Femur (tissue), 1 donor: Measurements from ENCODE around the gene NEDD9.

Experiments used
- DNase-seq: peaks from one replicate; pipeline ENCODE4 v3.0.0-alpha.2; 2017

The NEDD9 gene

GRCh38 chr6:11198663-11199603, 33.5 kb downstream of the NEDD9 start:
- no peak for DNase-seq

GRCh38 chr6:11197850-11198249, 34.6 kb downstream of the NEDD9 start:
- no peak for DNase-seq

DNA sequence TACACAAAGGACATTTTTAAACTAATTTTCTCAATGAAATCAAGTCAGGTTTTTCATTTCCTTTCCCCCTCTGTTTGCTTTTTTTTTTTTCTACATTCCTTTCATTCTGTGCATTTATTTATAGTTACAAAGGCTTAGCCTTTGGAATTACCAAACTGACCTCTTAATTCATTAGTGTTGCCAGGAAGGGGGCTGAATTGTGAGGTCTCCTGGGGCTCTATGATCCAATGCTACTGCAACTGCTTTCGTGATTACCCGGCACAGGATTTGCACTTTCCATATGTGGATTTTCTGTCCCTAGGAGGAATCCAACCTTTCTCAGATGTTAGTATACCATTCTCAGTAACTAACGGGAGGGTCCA, 35.3 kb downstream of the NEDD9 start:
- no peak for DNase-seq

GRCh38 chr6:11196511-11197174, 35.8 kb downstream of the NEDD9 start:
- peak; percentile 70 for DNase-seq

DNA sequence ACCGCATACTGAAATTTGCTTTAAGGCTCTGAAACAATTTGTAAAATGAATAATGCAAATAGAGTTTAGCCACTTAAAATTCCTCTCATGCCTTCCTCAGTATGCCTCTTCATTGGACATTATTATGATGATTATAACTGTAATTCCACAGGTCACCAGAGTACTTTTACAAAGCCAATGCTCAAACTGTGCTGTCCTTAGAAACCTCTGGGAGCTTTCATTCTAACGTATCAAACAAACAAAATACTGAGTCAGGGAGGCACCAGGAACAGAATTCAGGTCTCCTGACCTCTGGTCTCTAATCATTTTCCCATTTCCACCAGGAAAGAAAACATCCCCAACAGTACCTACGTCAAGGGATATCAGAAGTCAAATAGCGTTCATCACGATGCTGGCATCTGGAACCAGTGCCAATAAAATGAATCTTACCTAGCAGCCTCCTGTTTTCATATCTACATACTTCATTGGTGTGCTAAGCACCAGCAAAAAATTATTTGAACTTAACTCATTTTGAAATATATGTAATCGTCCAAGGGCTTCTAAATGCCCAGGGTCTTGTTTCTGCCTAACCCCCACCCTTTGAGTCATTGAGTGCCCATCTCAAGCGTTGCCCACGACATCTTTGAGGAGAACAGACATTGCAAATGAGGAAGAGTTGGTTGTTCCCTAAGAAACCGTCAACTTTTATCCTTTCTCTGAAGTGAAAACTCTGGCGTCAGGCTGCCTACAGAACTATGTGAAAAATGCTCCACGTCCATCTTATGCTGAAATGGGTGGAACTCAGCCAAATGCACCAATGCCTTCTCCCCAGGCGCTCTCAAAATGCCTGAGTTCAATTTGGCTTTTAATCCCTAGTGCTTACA, 37.9 kb downstream of the NEDD9 start:
- no peak for DNase-seq

- DNase-seq = no peak
These were observed 39.0 kb downstream of the NEDD9 start for GRCh38 chr6:11193434-11193833.

- DNase-seq = no peak
These were observed 40.3 kb downstream of the NEDD9 start for GRCh38 chr6:11192167-11192566.

DNA sequence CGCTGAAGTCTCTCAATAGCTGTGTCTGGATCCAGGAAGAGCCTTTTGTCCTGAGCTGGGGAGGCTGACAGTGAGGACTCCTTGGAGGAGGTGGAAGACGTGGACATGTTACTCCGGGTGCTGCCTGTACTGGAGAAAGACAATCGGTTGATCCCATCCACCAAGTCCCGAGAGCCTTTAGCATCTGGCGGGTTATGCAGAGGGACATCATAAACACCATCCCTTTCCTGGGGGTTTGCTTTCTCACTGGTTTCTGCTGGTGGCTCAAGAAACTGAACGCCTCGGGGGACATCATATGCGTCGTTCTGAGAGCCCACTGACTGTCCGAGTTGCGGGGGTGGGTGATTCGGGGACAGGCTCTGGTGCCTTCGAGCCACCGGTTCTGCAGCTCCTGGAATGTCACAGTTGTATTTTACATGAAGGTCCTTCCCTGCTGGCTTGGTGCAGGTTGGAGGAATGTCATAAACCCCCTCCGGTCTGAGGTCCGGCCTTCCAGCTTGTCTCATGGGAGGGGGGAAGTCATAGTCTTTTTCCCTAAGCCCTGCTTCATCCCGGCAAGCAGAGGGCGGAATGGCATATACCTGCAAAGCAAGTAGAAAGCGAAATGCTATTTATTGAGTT, 41.7 kb downstream of the NEDD9 start:
- DNase-seq = no peak

- no peak for DNase-seq
These were observed 42.4 kb downstream of the NEDD9 start for GRCh38 chr6:11189865-11190624.

DNA sequence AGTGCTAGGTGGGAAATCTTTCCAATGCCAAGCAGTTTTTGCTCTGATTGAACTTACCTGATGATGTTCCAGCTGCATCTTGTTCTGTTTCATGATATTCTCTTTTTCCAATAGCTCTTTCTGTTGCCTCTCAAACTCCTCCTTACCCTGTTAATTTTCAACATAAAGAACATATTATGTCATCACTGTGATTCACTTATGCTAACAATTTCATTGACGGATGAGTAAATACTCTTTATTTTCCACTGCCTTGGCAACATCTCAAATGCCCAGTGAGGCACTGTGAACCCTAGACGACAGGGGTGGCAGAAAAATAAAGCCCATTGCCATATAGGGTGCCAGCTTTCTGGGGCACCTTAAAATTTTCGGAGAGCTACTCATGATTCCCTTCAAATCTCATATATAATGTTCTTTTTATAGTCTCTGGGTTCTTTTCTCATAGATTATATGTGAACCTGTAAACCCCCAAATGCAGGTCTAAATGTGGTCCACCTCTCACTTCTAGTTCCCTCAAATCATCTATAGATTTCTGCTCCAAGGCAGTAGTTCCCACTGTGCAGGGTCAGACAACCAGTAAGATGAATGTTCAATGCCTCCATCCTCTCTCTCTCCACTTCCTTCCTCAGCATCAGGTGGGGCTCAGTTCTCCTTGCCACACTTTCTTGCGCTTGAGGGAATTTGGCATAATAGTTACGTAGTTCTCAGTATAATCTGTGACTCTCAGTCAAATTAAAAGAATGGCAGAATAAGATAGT, 44.1 kb downstream of the NEDD9 start:
- no peak for DNase-seq

- no peak for DNase-seq
These were observed 45.2 kb downstream of the NEDD9 start for GRCh38 chr6:11187301-11187700.

GRCh38 chr6:11185204-11185842, 47.1 kb downstream of the NEDD9 start:
- DNase-seq = no peak

GRCh38 chr6:11183761-11184362, 48.6 kb downstream of the NEDD9 start:
- no peak for DNase-seq

DNA sequence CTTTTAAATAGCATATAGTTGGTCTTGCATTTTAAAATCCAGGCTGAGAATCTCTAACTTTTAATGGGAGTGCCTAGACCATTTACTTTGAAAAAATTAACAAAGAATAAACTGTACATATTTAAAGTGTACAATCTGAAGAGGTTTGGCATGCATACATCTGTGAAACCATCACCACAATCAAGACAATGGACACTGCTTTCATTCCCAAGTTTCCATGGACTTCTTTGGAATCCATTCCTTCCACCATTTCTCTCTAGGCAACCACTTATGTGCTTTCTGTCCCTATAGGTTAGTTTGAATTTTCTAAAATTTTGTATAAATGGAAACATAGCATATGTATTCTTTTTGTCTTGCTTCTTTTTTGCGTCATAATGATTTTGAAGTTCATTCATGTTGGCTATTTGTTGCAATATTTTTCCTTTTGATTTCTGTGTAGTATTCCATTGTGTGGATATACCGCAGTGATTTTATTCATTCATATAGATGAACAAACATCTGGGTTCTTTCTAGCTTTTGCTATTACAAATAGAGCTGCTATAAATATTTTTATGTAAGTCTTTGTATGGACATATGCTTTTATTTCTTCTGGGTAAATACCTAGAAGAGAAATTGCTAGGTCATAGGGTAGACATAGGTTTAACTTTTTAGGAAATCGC, 50.9 kb downstream of the NEDD9 start:
- DNase-seq = no peak

DNA sequence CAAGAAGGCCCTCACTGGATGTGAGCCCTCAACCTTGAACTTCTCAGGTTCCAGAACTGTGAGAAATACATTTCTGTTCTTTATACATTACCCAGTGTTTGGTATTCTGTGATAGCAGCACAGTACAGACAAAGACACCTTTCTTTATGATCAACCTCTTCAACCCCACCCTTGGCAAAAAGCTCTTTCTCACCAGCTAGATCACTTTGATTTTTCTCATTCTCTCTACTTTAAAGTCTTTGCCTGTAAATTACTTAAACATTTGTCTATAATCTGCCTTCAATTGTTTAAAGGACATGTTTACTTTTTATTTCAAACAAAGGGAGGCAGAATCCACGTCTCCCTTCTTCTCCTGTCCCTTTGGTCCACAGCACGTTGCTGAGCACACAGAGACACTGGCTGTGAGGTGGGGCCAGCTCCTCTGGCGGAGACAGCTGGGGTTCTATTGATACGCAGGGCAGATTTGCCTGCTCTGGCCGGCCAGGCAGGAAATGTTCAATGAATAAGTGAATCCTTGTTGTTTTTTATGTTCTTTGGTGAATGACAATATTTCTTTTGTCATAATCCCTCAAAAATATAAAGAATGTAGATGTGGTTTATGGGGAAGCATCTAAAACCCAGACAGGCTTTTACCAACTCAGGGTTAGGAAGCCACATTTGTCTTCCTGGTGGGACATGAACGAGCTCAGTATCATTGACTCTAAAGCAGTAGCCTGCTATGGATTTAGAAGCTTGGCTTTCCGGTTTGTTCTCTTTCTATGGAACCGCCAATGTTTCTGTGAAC, 52.9 kb downstream of the NEDD9 start:
- no peak for DNase-seq

DNA sequence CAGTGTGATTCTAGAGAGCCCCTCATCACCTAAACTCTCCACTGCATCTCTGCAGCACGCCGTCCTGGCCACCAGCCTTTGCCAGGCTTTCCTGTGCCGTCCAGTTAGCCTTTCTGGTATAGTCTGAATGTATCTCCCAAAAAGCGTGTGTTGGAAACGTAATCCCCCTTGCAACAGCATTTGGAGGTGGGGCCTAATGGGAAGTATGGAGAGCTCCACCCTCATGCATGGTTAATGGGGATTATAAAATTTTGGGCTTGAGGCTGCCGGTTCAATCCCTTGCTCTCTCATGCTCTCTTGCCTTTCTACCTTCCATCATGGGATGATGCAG, 53.4 kb downstream of the NEDD9 start:
- no peak for DNase-seq

GRCh38 chr6:11177271-11177670, 55.2 kb downstream of the NEDD9 start:
- no peak for DNase-seq

- no peak for DNase-seq
These were observed 58.2 kb downstream of the NEDD9 start for GRCh38 chr6:11174242-11174611.
